PC-3 (cell line): Measurements from ENCODE around the gene DNAH14. TPM values are rescaled to one million over a fixed set of nuclear protein-coding genes. Genes with fewer than 3 reads are reported as not detected.

Experiments
- ATAC-seq: fragments of 200-7000 bp; cut with Tn5 transposase; 2 replicates; pipeline ENCODE4 v1.9.1; 2020; ENCODE audit warnings: mild to moderate bottlenecking, moderate library complexity
- BruUV-seq: library from RNA; stranded (reverse); fragments of 400-500 nt; replicated peaks from 2 replicates; lab custom pipeline; 2021; lab: Mats Ljungman, UMichigan
- CTCF ChIA-PET: fragments of 300-600 bp; sonication (Branson Sonifier 250); formaldehyde crosslinking; loops from one replicate; lab custom pipeline; 2022; ENCODE audit warnings: antibody characterized with exemption; lab: Charles Lee
- POLR2A ChIA-PET: fragments of 300-600 bp; sonication (Branson Sonifier 250); formaldehyde crosslinking; loops from one replicate; lab custom pipeline; 2022; ENCODE audit warnings: antibody characterized with exemption; ENCODE audit not compliant: unreplicated experiment; lab: Charles Lee
- DNase-seq: peaks from one replicate; pipeline ENCODE4 v3.0.0-alpha.2; 2015
- H2AFZ ChIP-seq: fragments of 300-600 bp; sonication (generic); 2 replicates; pipeline ENCODE4 v1.6.0; 2016; ENCODE audit warnings: antibody characterized with exemption, low read length
- H3F3A ChIP-seq: fragments of 300-600 bp; sonication (generic); one replicate; pipeline ENCODE4 v1.6.0; 2017; ENCODE audit warnings: antibody characterized with exemption, low read length, control low read depth, mild to moderate bottlenecking; ENCODE audit not compliant: unreplicated experiment
- H3K27ac ChIP-seq: fragments of 300-600 bp; sonication (generic); 2 replicates; pipeline ENCODE4 v1.5.1; 2016; ENCODE audit warnings: mild to moderate bottlenecking, low read length
- H3K27me3 ChIP-seq: fragments of 300-600 bp; sonication (generic); 2 replicates; pipeline ENCODE4 v1.6.1; 2016; ENCODE audit warnings: low read length, mixed read lengths
- H3K36me3 ChIP-seq: fragments of 300-600 bp; sonication (generic); 2 replicates; pipeline ENCODE4 v1.6.1; 2016; ENCODE audit warnings: low read depth, mixed run types, low read length, mixed read lengths
- H3K4me1 ChIP-seq: fragments of 300-600 bp; sonication (generic); 2 replicates; pipeline ENCODE4 v1.5.1; 2016; ENCODE audit warnings: low read length; ENCODE audit not compliant: insufficient read depth
- H3K4me2 ChIP-seq: fragments of 300-600 bp; sonication (generic); 2 replicates; pipeline ENCODE4 v1.6.0; 2016; ENCODE audit warnings: low read length
- H3K4me3 ChIP-seq: fragments of 300-600 bp; sonication (generic); 2 replicates; pipeline ENCODE4 v1.5.1; 2016; ENCODE audit warnings: mild to moderate bottlenecking, low read length, mixed read lengths
- H3K79me2 ChIP-seq: fragments of 300-600 bp; sonication (generic); 2 replicates; pipeline ENCODE4 v1.6.1; 2017; ENCODE audit warnings: low read length, mixed read lengths
- H3K9ac ChIP-seq: fragments of 300-600 bp; sonication (generic); 2 replicates; pipeline ENCODE4 v1.6.0; 2016; ENCODE audit warnings: mild to moderate bottlenecking, low read length
- H3K9me2 ChIP-seq: fragments of 300-600 bp; sonication (generic); replicated peaks from 2 replicates; pipeline ENCODE4 v1.6.1; 2016; ENCODE audit warnings: mixed run types, low read length, mixed read lengths
- H3K9me3 ChIP-seq: fragments of 300-600 bp; sonication (generic); 2 replicates; pipeline ENCODE4 v1.6.1; 2016; ENCODE audit warnings: low read length, mixed read lengths
- H4K20me1 ChIP-seq: fragments of 300-600 bp; sonication (generic); 2 replicates; pipeline ENCODE4 v1.6.1; 2016; ENCODE audit warnings: low read length, mixed read lengths
- CTCF ChIP-seq: fragments of 300-600 bp; sonication (generic); conservative IDR thresholded peaks from 2 replicates; pipeline ENCODE4 v1.5.1; 2017; ENCODE audit warnings: antibody characterized with exemption, low read depth, mild to moderate bottlenecking, low read length
- EZH2 ChIP-seq: fragments of 300-600 bp; sonication (generic); IDR thresholded peaks from one replicate; pipeline ENCODE4 v1.6.1; 2017; ENCODE audit warnings: antibody characterized with exemption, mild to moderate bottlenecking, low read length; ENCODE audit not compliant: unreplicated experiment
- EZH2phosphoT487 ChIP-seq: fragments of 300-600 bp; sonication (generic); IDR thresholded peaks from 2 replicates; pipeline ENCODE4 v1.6.1; 2018; ENCODE audit warnings: mild to moderate bottlenecking, antibody characterized with exemption, low read length, borderline replicate concordance
- intact Hi-C: fragments of 100-400 bp; cut with micrococcal nuclease; formaldehyde crosslinking; loops from 2 replicates; pipeline ENCODE4 v1.9.0; 2023
- total RNA-seq: library from RNA; depleted of rRNA; stranded (reverse); fragments of >200 nt; gene quantifications from 2 replicates; pipeline ENCODE4 v1.2.3, GENCODE V29; 2014

DNAH14 gene
- total RNA-seq, 1 experiment from 2014 or later: 42.8 TPM

- Histone ChIP-seq H3K79me2 (no peaks in the 10 kb centered on the region), H3K9ac (no peak overlapping the region), H3K27ac (no peak overlapping the region), H3K4me3 (no peak overlapping the region), H3K27me3 (no peaks in the 10 kb centered on the region), H3F3A (no peaks in the 10 kb centered on the region), H4K20me1 (no peaks in the 10 kb centered on the region), H3K36me3 (no peaks in the 10 kb centered on the region), H3K9me3 (no peaks in the 10 kb centered on the region), H3K4me1 (no peaks in the 10 kb centered on the region), H3K4me2 (no peak overlapping the region), H2AFZ (no peak overlapping the region), H3K9me2 (no peaks in the 10 kb centered on the region)
- DNase-seq (no peak), ATAC-seq (no peak)
- CTCF ChIA-PET: no interaction called here
- BruUV-seq: no TSS peak
- TF ChIP-seq CTCF (no peak), EZH2 (no peak), EZH2phosphoT487 (no peak)
- intact Hi-C loops: no loop called here
- POLR2A ChIA-PET: no interaction called here
Measured at GRCh38 chr1:225044258-225044657, 114.8 kb downstream of the DNAH14 start.

GRCh38 chr1:225049594-225049993 lies 120.1 kb downstream of the DNAH14 start:
- Histone ChIP-seq H3K27ac (no peak overlapping the region), H3K9me2 (no peaks in the 10 kb centered on the region), H3K79me2 (no peaks in the 10 kb centered on the region), H3K9me3 (no peaks in the 10 kb centered on the region), H3K4me2 (no peak overlapping the region), H3K4me1 (no peaks in the 10 kb centered on the region), H3K36me3 (no peaks in the 10 kb centered on the region), H3F3A (no peaks in the 10 kb centered on the region), H3K4me3 (no peak overlapping the region), H3K27me3 (no peaks in the 10 kb centered on the region), H2AFZ (no peak overlapping the region), H4K20me1 (no peaks in the 10 kb centered on the region), H3K9ac (no peak overlapping the region)
- ATAC-seq (no peak), DNase-seq (no peak)
- CTCF ChIA-PET: no interaction called here
- POLR2A ChIA-PET: no interaction called here
- intact Hi-C loops: no loop called here
- BruUV-seq: no TSS peak
- TF ChIP-seq EZH2phosphoT487 (no peak), CTCF (no peak), EZH2 (no peak)

- peaks cover 8% of the 10 kb centered on the region; the same call in 1 of the 2 replicates for H3K9me3 ChIP-seq
- no TSS peak for BruUV-seq
- H3K9me2 ChIP-seq: no peaks in the 10 kb centered on the region
- no peak overlapping the region for H3K9ac ChIP-seq
- no peak overlapping the region for H2AFZ ChIP-seq
- no peak overlapping the region for H3K27ac ChIP-seq
- H3K36me3 ChIP-seq: peaks cover 4% of the 10 kb centered on the region; the same call in 1 of the 2 replicates
- no peaks in the 10 kb centered on the region for H4K20me1 ChIP-seq
- TF ChIP-seq CTCF (no peak), EZH2 (no peak), EZH2phosphoT487 (no peak)
- POLR2A ChIA-PET: no interaction called here
- ATAC-seq (no peak), DNase-seq (no peak)
- no peaks in the 10 kb centered on the region for H3K4me1 ChIP-seq
- H3K4me3 ChIP-seq: no peak overlapping the region
- H3K4me2 ChIP-seq: no peak overlapping the region
- intact Hi-C loops: no loop called here
- CTCF ChIA-PET: no interaction called here
- no peaks in the 10 kb centered on the region for H3K79me2 ChIP-seq
- no peaks in the 10 kb centered on the region for H3F3A ChIP-seq
- H3K27me3 ChIP-seq: no peaks in the 10 kb centered on the region
Measured at GRCh38 chr1:225063722-225064121, 134.2 kb downstream of the DNAH14 start.
